Medulla oblongata (tissue), 1 donor: ENCODE measurements around the gene RFXANK.
"Not testable (repeated sequence)": the region's sequence is repeated elsewhere in the genome, so short reads cannot be mapped to it uniquely, and the experiment has no call there.

Experiments used
- DNase-seq: peaks from one replicate; pipeline ENCODE4 v3.0.0-alpha.2; 2015; ENCODE audit errors: extremely low spot score

Gene RFXANK

GRCh38 chr19:19205416-19206410, 13.7 kb downstream of the RFXANK start:
- peak; percentile 77 for DNase-seq

- no peak for DNase-seq
These were observed 14.9 kb downstream of the RFXANK start for GRCh38 chr19:19206938-19207337.

- peak; percentile 65 for DNase-seq
These were observed 15.8 kb downstream of the RFXANK start for GRCh38 chr19:19207637-19208572.

- no peak for DNase-seq
These were observed 17.3 kb downstream of the RFXANK start for GRCh38 chr19:19209372-19209771.

- no peak for DNase-seq
These were observed 19.7 kb downstream of the RFXANK start, which contains the start of gene NCAN for GRCh38 chr19:19211499-19212420. Gene NCAN (plus strand): TSS chr19:19211958. CDS start chr19:19216954, 4,996 bp downstream.

- no peak for DNase-seq
These were observed 20.9 kb downstream of the RFXANK start for GRCh38 chr19:19212916-19213315.

GRCh38 chr19:19213426-19214158, 21.5 kb downstream of the RFXANK start:
- no peak for DNase-seq

GRCh38 chr19:19214159-19214490, 22.1 kb downstream of the RFXANK start:
- no peak for DNase-seq

GRCh38 chr19:19214892-19215291, 22.8 kb downstream of the RFXANK start:
- DNase-seq = no peak

GRCh38 chr19:19215792-19216191, 23.7 kb downstream of the RFXANK start:
- no peak for DNase-seq

- no peak for DNase-seq
These were observed 25.0 kb downstream of the RFXANK start for GRCh38 chr19:19217099-19217498.

GRCh38 chr19:19218911-19219310, 26.9 kb downstream of the RFXANK start:
- DNase-seq = no peak

- DNase-seq = not testable (repeated sequence)
These were observed 28.9 kb downstream of the RFXANK start for GRCh38 chr19:19221000-19221399.

- DNase-seq = no peak
These were observed 31.0 kb downstream of the RFXANK start for GRCh38 chr19:19223060-19223459.

- no peak for DNase-seq
These were observed 31.6 kb downstream of the RFXANK start for GRCh38 chr19:19223636-19224035.

GRCh38 chr19:19224150-19224851, 32.2 kb downstream of the RFXANK start:
- DNase-seq = no peak

- DNase-seq = no peak
These were observed 32.9 kb downstream of the RFXANK start for GRCh38 chr19:19224852-19225494.

GRCh38 chr19:19226204-19226603, 34.1 kb downstream of the RFXANK start:
- DNase-seq = no peak

- DNase-seq = no peak
These were observed 34.6 kb downstream of the RFXANK start for GRCh38 chr19:19226663-19227062.
